Activated CD8-positive, alpha-beta memory T cell treated with anti-CD3 and anti-CD28 coated beads, Interleukin-2, amount 10 ng/mL, durations not matched to agents 7 days and 5 days (primary cell): Measurements from ENCODE around the gene SF3A2. TPM values are rescaled to one million over a fixed set of nuclear protein-coding genes. Genes with fewer than 3 reads are reported as not detected.
"Not testable (repeated sequence)": the region's sequence is repeated elsewhere in the genome, so short reads cannot be mapped to it uniquely, and the experiment has no call there.

Experiments used
- ATAC-seq: fragments of 150-1000 bp; cut with Tn5 transposase; one replicate; pipeline ENCODE4 v1.10.0; 2021; ENCODE audit warnings: moderate library complexity
- CTCF ChIA-PET: fragments of 350-600 bp; sonication (Branson Sonifier 250); formaldehyde crosslinking; loops from one replicate; lab custom pipeline; 2021; ENCODE audit warnings: antibody characterized with exemption; lab: Charles Lee
- DNase-seq: peaks from one replicate; pipeline ENCODE4 v3.0.0-alpha.2; 2020
- H3K27ac Mint-ChIP-seq: one replicate; pipeline ENCODE4 v1.8.0; 2021; ENCODE audit warnings: mild to moderate bottlenecking, mixed read lengths
- H3K27me3 Mint-ChIP-seq: one replicate; pipeline ENCODE4 v1.8.0; 2021; ENCODE audit warnings: mixed read lengths
- H3K36me3 Mint-ChIP-seq: one replicate; pipeline ENCODE4 v1.8.0; 2021; ENCODE audit warnings: mild to moderate bottlenecking, mixed read lengths
- H3K4me1 Mint-ChIP-seq: one replicate; pipeline ENCODE4 v1.8.0; 2021; ENCODE audit warnings: mixed read lengths
- H3K4me3 Mint-ChIP-seq: one replicate; pipeline ENCODE4 v1.8.0; 2021; ENCODE audit warnings: mild to moderate bottlenecking, moderate library complexity, mixed read lengths
- H3K9me3 Mint-ChIP-seq: one replicate; pipeline ENCODE4 v1.8.0; 2022; ENCODE audit warnings: low read depth, mixed read lengths
- total RNA-seq, 2 experiments: library from RNA; stranded (reverse); gene quantifications; one replicate each; pipeline ENCODE4 v1.2.3, GENCODE V29; 2021

The SF3A2 gene
- total RNA-seq, 2 experiments from 2014 or later: 167 to 178 TPM

GRCh38 chr19:2199215-2199614, 37.4 kb upstream of the SF3A2 start:
- H3K4me3 Mint-ChIP-seq: no peak overlapping the region
- no peaks in the 10 kb centered on the region for H3K27me3 Mint-ChIP-seq
- H3K9me3 Mint-ChIP-seq: no peaks in the 10 kb centered on the region
- CTCF ChIA-PET: interaction anchor here (0.8 to 0.9 kb wide), 2 partner anchors 25 to 43 kb away, joined by 3 to 4 read pairs; no protein-coding TSS in a partner anchor
- H3K4me1 Mint-ChIP-seq: peaks cover 1% of the 10 kb centered on the region
- ATAC-seq: peak; percentile 12
- no peak for DNase-seq
- peaks cover 5% of the 10 kb centered on the region for H3K36me3 Mint-ChIP-seq
- no peak overlapping the region for H3K27ac Mint-ChIP-seq

GRCh38 chr19:2199861-2200623, 36.6 kb upstream of the SF3A2 start:
- DNase-seq (no peak), ATAC-seq (no peak)
- Mint-ChIP-seq H3K4me1 (peaks cover 1% of the 10 kb centered on the region), H3K27ac (no peak overlapping the region), H3K9me3 (no peaks in the 10 kb centered on the region), H3K36me3 (peaks cover 5% of the 10 kb centered on the region), H3K27me3 (no peaks in the 10 kb centered on the region), H3K4me3 (no peak overlapping the region)
- CTCF ChIA-PET: interaction anchor here (0.8 kb wide), 1 partner anchor 26 kb away, joined by 4 read pairs; no protein-coding TSS in a partner anchor

- CTCF ChIA-PET, H3K27ac Mint-ChIP-seq: not testable (repeated sequence)
Measured at GRCh38 chr19:2200624-2201294, 35.9 kb upstream of the SF3A2 start.

GRCh38 chr19:2201473-2202148, 35.0 kb upstream of the SF3A2 start:
- CTCF ChIA-PET: no interaction called here
- no peak for DNase-seq
- Mint-ChIP-seq H3K9me3 (no peaks in the 10 kb centered on the region), H3K4me1 (peaks cover under 1% of the 10 kb centered on the region), H3K27me3 (no peaks in the 10 kb centered on the region), H3K27ac (no peak overlapping the region), H3K36me3 (peaks cover 9% of the 10 kb centered on the region), H3K4me3 (no peak overlapping the region)
- ATAC-seq: no peak

More at GRCh38 chr19:2200624-2201294, 35.9 kb upstream of the SF3A2 start:
- not testable (repeated sequence) for H3K4me3 Mint-ChIP-seq, DNase-seq, ATAC-seq, H3K36me3 Mint-ChIP-seq, H3K27me3 Mint-ChIP-seq, H3K4me1 Mint-ChIP-seq, H3K9me3 Mint-ChIP-seq

GRCh38 chr19:2202366-2202765, 34.3 kb upstream of the SF3A2 start:
- no peaks in the 10 kb centered on the region for H3K9me3 Mint-ChIP-seq
- CTCF ChIA-PET: no interaction called here
- DNase-seq (no peak), ATAC-seq (no peak)
- no peak overlapping the region for H3K27ac Mint-ChIP-seq
- no peaks in the 10 kb centered on the region for H3K4me1 Mint-ChIP-seq
- no peaks in the 10 kb centered on the region for H3K27me3 Mint-ChIP-seq
- H3K36me3 Mint-ChIP-seq: peaks cover 9% of the 10 kb centered on the region
- H3K4me3 Mint-ChIP-seq: no peak overlapping the region

GRCh38 chr19:2207008-2207407, 29.6 kb upstream of the SF3A2 start:
- CTCF ChIA-PET: interaction anchor here (1.1 kb wide), 1 partner anchor 161 kb away, joined by 3 read pairs; no protein-coding TSS in a partner anchor
- no peak overlapping the region for H3K27ac Mint-ChIP-seq

DNA sequence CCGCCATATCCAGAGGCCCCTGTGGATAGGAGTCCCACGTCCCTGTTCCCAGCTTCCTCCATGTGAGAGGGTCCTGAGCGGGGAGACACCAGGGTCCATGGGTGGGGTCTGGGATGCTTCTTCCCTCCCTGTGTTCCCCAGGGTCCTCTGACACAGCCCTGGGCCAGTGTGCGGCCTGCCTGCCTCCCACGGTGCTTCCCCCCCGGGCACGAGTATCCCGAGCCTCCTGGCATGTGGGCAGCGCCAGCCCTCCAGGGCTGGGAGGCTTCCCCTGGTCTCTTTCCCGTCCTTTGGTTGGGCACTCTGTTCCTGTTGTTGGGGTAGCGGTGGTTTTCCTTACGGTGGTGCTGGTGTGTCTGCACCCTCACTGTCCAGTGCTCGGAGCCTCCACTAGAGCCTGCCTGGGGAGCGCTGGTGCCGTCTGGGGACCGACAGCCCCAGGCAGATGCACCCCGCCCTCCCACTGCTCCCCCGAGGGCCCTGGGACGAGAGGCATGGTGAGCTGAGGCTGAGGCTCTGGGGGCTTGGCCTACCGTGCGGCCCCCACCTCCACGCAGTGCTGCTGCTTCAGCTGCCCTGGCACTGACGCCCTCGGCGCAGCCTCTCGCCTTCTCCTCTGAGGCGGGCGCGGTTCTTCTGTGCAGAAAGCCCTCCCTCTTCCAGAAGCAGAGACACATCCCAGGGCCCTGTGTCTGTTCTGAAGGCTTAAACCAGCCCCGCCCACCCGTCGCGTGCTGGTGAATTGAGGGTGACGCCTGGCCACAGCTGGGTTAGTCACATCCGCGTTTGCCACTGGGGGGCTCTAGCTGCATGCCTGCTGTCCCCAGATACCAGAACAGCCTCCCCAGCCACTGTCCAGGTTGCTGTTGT, 28.4 kb upstream of the SF3A2 start:
- DNase-seq (peak; percentile 73), ATAC-seq (peak; percentile 66)
- CTCF ChIA-PET: interaction anchor here (0.9 to 1.3 kb wide), 4 partner anchors 45 to 160 kb away, joined by 3 to 4 read pairs (median 3); partner anchors contain the start of gene DOT1L
- H3K4me3 Mint-ChIP-seq: no peak overlapping the region
- no peak overlapping the region for H3K27ac Mint-ChIP-seq
- H3K36me3 Mint-ChIP-seq: peaks cover 15% of the 10 kb centered on the region
- no peaks in the 10 kb centered on the region for H3K27me3 Mint-ChIP-seq
- H3K9me3 Mint-ChIP-seq: no peaks in the 10 kb centered on the region
- peaks cover 6% of the 10 kb centered on the region for H3K4me1 Mint-ChIP-seq

More at GRCh38 chr19:2207008-2207407, 29.6 kb upstream of the SF3A2 start:
- peaks cover 6% of the 10 kb centered on the region for H3K4me1 Mint-ChIP-seq
- H3K9me3 Mint-ChIP-seq: no peaks in the 10 kb centered on the region
- ATAC-seq (no peak), DNase-seq (no peak)
- H3K36me3 Mint-ChIP-seq: peaks cover 15% of the 10 kb centered on the region
- no peak overlapping the region for H3K4me3 Mint-ChIP-seq
- no peaks in the 10 kb centered on the region for H3K27me3 Mint-ChIP-seq

- Mint-ChIP-seq H3K4me1 (peaks cover 6% of the 10 kb centered on the region), H3K36me3 (peaks cover 16% of the 10 kb centered on the region), H3K4me3 (no peak overlapping the region), H3K27me3 (no peaks in the 10 kb centered on the region), H3K9me3 (no peaks in the 10 kb centered on the region), H3K27ac (no peak overlapping the region)
- ATAC-seq: no peak
- CTCF ChIA-PET: interaction anchor here (1.1 to 1.3 kb wide), 2 partner anchors 51 to 53 kb away, joined by 3 to 4 read pairs; no protein-coding TSS in a partner anchor
- no peak for DNase-seq
Measured at GRCh38 chr19:2208975-2209374, 27.6 kb upstream of the SF3A2 start.

- peaks cover 6% of the 10 kb centered on the region for H3K4me1 Mint-ChIP-seq
- DNase-seq (no peak), ATAC-seq (no peak)
- H3K27ac Mint-ChIP-seq: no peak overlapping the region
- peaks cover 13% of the 10 kb centered on the region for H3K36me3 Mint-ChIP-seq
- H3K27me3 Mint-ChIP-seq: no peaks in the 10 kb centered on the region
- H3K9me3 Mint-ChIP-seq: no peaks in the 10 kb centered on the region
- no peak overlapping the region for H3K4me3 Mint-ChIP-seq
- CTCF ChIA-PET: interaction anchor here (1.1 to 1.3 kb wide), 2 partner anchors 51 to 53 kb away, joined by 3 to 4 read pairs; no protein-coding TSS in a partner anchor
Measured at GRCh38 chr19:2209408-2209807, 27.2 kb upstream of the SF3A2 start.

DNA sequence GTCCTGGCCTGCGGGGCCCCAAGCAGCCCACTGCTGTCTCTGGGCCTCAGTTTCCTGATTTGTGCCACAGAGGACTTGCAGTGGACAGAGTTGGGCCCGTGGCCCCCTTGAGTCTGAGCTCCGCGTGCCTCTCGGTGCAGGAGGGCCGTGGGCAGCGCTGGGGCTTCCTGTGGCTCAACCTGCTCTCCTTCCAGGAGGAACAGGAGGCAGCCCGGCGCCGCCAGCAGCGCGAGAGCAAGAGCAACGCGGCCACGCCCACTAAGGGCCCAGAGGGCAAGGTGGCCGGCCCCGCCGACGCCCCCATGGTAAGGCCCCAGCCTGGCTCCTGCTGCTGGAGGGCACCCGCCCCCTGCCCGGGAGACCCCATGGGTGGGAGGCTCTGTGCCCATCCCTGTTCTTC, 26.4 kb upstream of the SF3A2 start:
- H3K36me3 Mint-ChIP-seq: peaks cover 13% of the 10 kb centered on the region
- H3K27ac Mint-ChIP-seq: no peak overlapping the region
- H3K9me3 Mint-ChIP-seq: no peaks in the 10 kb centered on the region
- H3K4me1 Mint-ChIP-seq: peaks cover 9% of the 10 kb centered on the region
- ATAC-seq (no peak), DNase-seq (no peak)
- CTCF ChIA-PET: no interaction called here
- no peaks in the 10 kb centered on the region for H3K27me3 Mint-ChIP-seq
- no peak overlapping the region for H3K4me3 Mint-ChIP-seq

GRCh38 chr19:2210987-2211740, 25.5 kb upstream of the SF3A2 start:
- H3K36me3 Mint-ChIP-seq: peaks cover 17% of the 10 kb centered on the region
- H3K27ac Mint-ChIP-seq: no peak overlapping the region
- CTCF ChIA-PET: interaction anchor here (1.4 kb wide), 1 partner anchor 55 kb away, joined by 3 read pairs; no protein-coding TSS in a partner anchor
- no peaks in the 10 kb centered on the region for H3K9me3 Mint-ChIP-seq
- ATAC-seq (no peak), DNase-seq (no peak)
- no peak overlapping the region for H3K4me3 Mint-ChIP-seq
- peaks cover 9% of the 10 kb centered on the region for H3K4me1 Mint-ChIP-seq
- H3K27me3 Mint-ChIP-seq: no peaks in the 10 kb centered on the region
